Measurements from ENCODE around the gene EHBP1.

EHBP1 gene

GRCh38 chr2:62727259-62727867 is 21.9 kb downstream of the EHBP1 start:
- Histone ChIP-seq H3K79me2 (ENCODE audit: insufficient read depth, low read length) (peaks cover 53% of the 10 kb centered on the region), H3K9me3 (ENCODE audit: insufficient read depth, low read depth, low read length) (peaks cover 11% of the 10 kb centered on the region; the same call in 1 of the 2 replicates), H3F3A (ENCODE audit: low read depth) (no peaks in the 10 kb centered on the region), H3K36me3 (ENCODE audit: insufficient read depth, low read length) (0 out of 2 replicates have a peak, but pooled peaks cover 8% of the 10 kb centered on the region), H4K20me1 (ENCODE audit: insufficient read depth, low read length, poor library complexity, severe bottlenecking) (no peaks in the 10 kb centered on the region), H3K9me2 (replicated peaks; ENCODE audit: low read depth, low read length) (no peaks in the 10 kb centered on the region), H3K4me1 (ENCODE audit: insufficient read depth, low read length, poor library complexity, severe bottlenecking) (no peaks in the 10 kb centered on the region), H2AFZ (ENCODE audit: low read length) (no peak overlapping the region), H3K4me3 (ENCODE audit: low read length, poor library complexity, severe bottlenecking) (no peak overlapping the region), H3K27me3 (ENCODE audit: insufficient read depth, low read length, poor library complexity, severe bottlenecking) (no peaks in the 10 kb centered on the region), H3K4me2 (ENCODE audit: low read depth, low read length, poor library complexity, severe bottlenecking) (no peak overlapping the region), H3K9ac (ENCODE audit: low read depth, low read length, poor library complexity, severe bottlenecking) (no peak overlapping the region)
- TF ChIP-seq EZH2phosphoT487 (IDR thresholded peaks at IDR 0.05; ENCODE audit: borderline replicate concordance) (no peak), CTCF (conservative IDR thresholded peaks at IDR 0.05; ENCODE audit: low read length) (no peak)

GRCh38 chr2:62727876-62728566 is 22.5 kb downstream of the EHBP1 start:
- Histone ChIP-seq H4K20me1 (ENCODE audit: insufficient read depth, low read length, poor library complexity, severe bottlenecking) (no peaks in the 10 kb centered on the region), H3K9me3 (ENCODE audit: insufficient read depth, low read depth, low read length) (peaks cover 4% of the 10 kb centered on the region; the same call in 1 of the 2 replicates), H3K9ac (ENCODE audit: low read depth, low read length, poor library complexity, severe bottlenecking) (no peak overlapping the region), H3K9me2 (replicated peaks; ENCODE audit: low read depth, low read length) (no peaks in the 10 kb centered on the region), H3K4me2 (ENCODE audit: low read depth, low read length, poor library complexity, severe bottlenecking) (no peak overlapping the region), H3K27me3 (ENCODE audit: insufficient read depth, low read length, poor library complexity, severe bottlenecking) (no peaks in the 10 kb centered on the region), H2AFZ (ENCODE audit: low read length) (no peak overlapping the region), H3K4me1 (ENCODE audit: insufficient read depth, low read length, poor library complexity, severe bottlenecking) (no peaks in the 10 kb centered on the region), H3K79me2 (ENCODE audit: insufficient read depth, low read length) (peaks cover 54% of the 10 kb centered on the region), H3F3A (ENCODE audit: low read depth) (no peaks in the 10 kb centered on the region), H3K36me3 (ENCODE audit: insufficient read depth, low read length) (0 out of 2 replicates have a peak, but pooled peaks cover 4% of the 10 kb centered on the region), H3K4me3 (ENCODE audit: low read length, poor library complexity, severe bottlenecking) (no peak overlapping the region)
- no peak for TF ChIP-seq CTCF (conservative IDR thresholded peaks at IDR 0.05; ENCODE audit: low read length)
- TF ChIP-seq EZH2phosphoT487 (IDR thresholded peaks at IDR 0.05; ENCODE audit: borderline replicate concordance), result no peak

GRCh38 chr2:62731275-62731674 is 25.8 kb downstream of the EHBP1 start:
- Histone ChIP-seq H3K79me2 (ENCODE audit: insufficient read depth, low read length) (peaks cover 52% of the 10 kb centered on the region), H3K4me1 (ENCODE audit: insufficient read depth, low read length, poor library complexity, severe bottlenecking) (peaks cover 6% of the 10 kb centered on the region), H3K9ac (ENCODE audit: low read depth, low read length, poor library complexity, severe bottlenecking) (no peak overlapping the region), H3K9me3 (ENCODE audit: insufficient read depth, low read depth, low read length) (peaks cover 4% of the 10 kb centered on the region; the same call in 1 of the 2 replicates), H3F3A (ENCODE audit: low read depth) (no peaks in the 10 kb centered on the region), H3K36me3 (ENCODE audit: insufficient read depth, low read length) (0 out of 2 replicates have a peak, but pooled peaks cover 2% of the 10 kb centered on the region), H4K20me1 (ENCODE audit: insufficient read depth, low read length, poor library complexity, severe bottlenecking) (no peaks in the 10 kb centered on the region), H3K4me2 (ENCODE audit: low read depth, low read length, poor library complexity, severe bottlenecking) (no peak overlapping the region), H3K27me3 (ENCODE audit: insufficient read depth, low read length, poor library complexity, severe bottlenecking) (no peaks in the 10 kb centered on the region), H2AFZ (ENCODE audit: low read length) (no peak overlapping the region), H3K4me3 (ENCODE audit: low read length, poor library complexity, severe bottlenecking) (no peak overlapping the region), H3K9me2 (replicated peaks; ENCODE audit: low read depth, low read length) (no peaks in the 10 kb centered on the region)
- TF ChIP-seq EZH2phosphoT487 (IDR thresholded peaks at IDR 0.05; ENCODE audit: borderline replicate concordance), result no peak
- no peak for TF ChIP-seq CTCF (conservative IDR thresholded peaks at IDR 0.05; ENCODE audit: low read length)
